DOHH2 (cell line): ENCODE measurements around the gene CFAP58.

Source experiments
- H3F3A ChIP-seq: fragments of 200-600 bp; sonication (generic), shearing (Covaris generic); 2 replicates; pipeline ENCODE4 v1.6.0; 2016; ENCODE audit warnings: antibody characterized with exemption, mild to moderate bottlenecking; ENCODE audit not compliant: control insufficient read depth, insufficient read depth
- H3K27ac ChIP-seq: fragments of 200-600 bp; sonication (generic); 2 replicates; pipeline ENCODE4 v1.5.1; 2014; ENCODE audit warnings: low read depth, mild to moderate bottlenecking, low read length, moderate library complexity
- H3K27me3 ChIP-seq: fragments of 200-600 bp; sonication (generic); 2 replicates; pipeline ENCODE4 v1.6.1; 2014; ENCODE audit warnings: mild to moderate bottlenecking, low read length, mixed read lengths; ENCODE audit not compliant: control insufficient read depth
- H3K36me3 ChIP-seq: fragments of 200-600 bp; sonication (generic); 2 replicates; pipeline ENCODE4 v1.6.1; 2014; ENCODE audit warnings: mild to moderate bottlenecking, low read length, moderate library complexity, mixed read lengths; ENCODE audit not compliant: control insufficient read depth
- H3K4me1 ChIP-seq: fragments of 200-600 bp; sonication (generic); 2 replicates; pipeline ENCODE4 v1.6.1; 2014; ENCODE audit warnings: mild to moderate bottlenecking, low read length, mixed read lengths; ENCODE audit not compliant: control insufficient read depth
- H3K4me2 ChIP-seq: fragments of 200-600 bp; sonication (generic); 2 replicates; pipeline ENCODE4 v1.6.0; 2014; ENCODE audit warnings: mild to moderate bottlenecking, low read length, moderate library complexity
- H3K4me3 ChIP-seq: fragments of 200-600 bp; sonication (generic); 2 replicates; pipeline ENCODE4 v1.5.1; 2014; ENCODE audit warnings: mild to moderate bottlenecking, low read length, mixed read lengths
- H3K79me2 ChIP-seq: fragments of 200-600 bp; sonication (generic); 2 replicates; pipeline ENCODE4 v1.6.1; 2014; ENCODE audit warnings: mild to moderate bottlenecking, low read length, mixed read lengths; ENCODE audit not compliant: control insufficient read depth
- H3K9me2 ChIP-seq: fragments of 200-600 bp; sonication (generic); replicated peaks from 2 replicates; pipeline ENCODE4 v1.6.1; 2014; ENCODE audit warnings: mild to moderate bottlenecking, low read length, mixed read lengths; ENCODE audit not compliant: control insufficient read depth
- H3K9me3 ChIP-seq: fragments of 200-600 bp; sonication (generic); 2 replicates; pipeline ENCODE4 v1.6.1; 2014; ENCODE audit warnings: antibody characterized with exemption, low read length, mixed read lengths; ENCODE audit not compliant: control insufficient read depth, insufficient read depth
- H4K20me1 ChIP-seq: fragments of 200-600 bp; sonication (generic); 2 replicates; pipeline ENCODE4 v1.6.0; 2014; ENCODE audit warnings: low read depth, mild to moderate bottlenecking, antibody characterized with exemption, low read length, moderate library complexity; ENCODE audit not compliant: control insufficient read depth, insufficient read depth
- CTCF ChIP-seq: fragments of 200-600 bp; sonication (generic); IDR thresholded peaks from one replicate; pipeline ENCODE4 v1.5.1; 2014; ENCODE audit warnings: antibody characterized with exemption, mild to moderate bottlenecking, low read depth, low read length; ENCODE audit not compliant: poor library complexity, severe bottlenecking
- EZH2phosphoT487 ChIP-seq: fragments of 200-600 bp; sonication (generic); IDR thresholded peaks from 2 replicates; pipeline ENCODE4 v1.6.1; 2017; ENCODE audit warnings: borderline replicate concordance, mild to moderate bottlenecking, antibody characterized with exemption, low read length, moderate library complexity, mixed read lengths

CFAP58 gene

GRCh38 chr10:104332243-104333031, 21.2 kb upstream of the CFAP58 start:
- H3K4me1 ChIP-seq, result peaks cover 64% of the 10 kb centered on the region
- H3F3A ChIP-seq, result peaks cover 6% of the 10 kb centered on the region; the same call in 1 of the 2 replicates
- TF ChIP-seq CTCF (no peak), EZH2phosphoT487 (no peak)
- H3K4me2 ChIP-seq, result no peak overlapping the region
- H3K9me2 ChIP-seq, result no peaks in the 10 kb centered on the region
- H3K27me3 ChIP-seq, result no peaks in the 10 kb centered on the region
- H3K36me3 ChIP-seq, result peaks cover 21% of the 10 kb centered on the region
- no peak overlapping the region for H3K4me3 ChIP-seq
- peaks cover 100% of the 10 kb centered on the region for H3K79me2 ChIP-seq
- H4K20me1 ChIP-seq, result peaks cover 53% of the 10 kb centered on the region
- H3K27ac ChIP-seq, result no peak overlapping the region
- no peaks in the 10 kb centered on the region for H3K9me3 ChIP-seq

GRCh38 chr10:104333032-104333727, 20.5 kb upstream of the CFAP58 start:
- H3K9me2 ChIP-seq, result no peaks in the 10 kb centered on the region
- TF ChIP-seq EZH2phosphoT487 (no peak), CTCF (no peak)
- H3K27me3 ChIP-seq, result no peaks in the 10 kb centered on the region
- peaks cover 24% of the 10 kb centered on the region for H3K36me3 ChIP-seq
- no peaks in the 10 kb centered on the region for H3K9me3 ChIP-seq
- peaks cover 47% of the 10 kb centered on the region for H4K20me1 ChIP-seq
- H3K27ac ChIP-seq, result no peak overlapping the region
- H3K4me2 ChIP-seq, result no peak overlapping the region
- H3K4me1 ChIP-seq, result peaks cover 62% of the 10 kb centered on the region
- peaks cover 100% of the 10 kb centered on the region for H3K79me2 ChIP-seq
- H3K4me3 ChIP-seq, result no peak overlapping the region
- H3F3A ChIP-seq, result peaks cover 6% of the 10 kb centered on the region; the same call in 1 of the 2 replicates

GRCh38 chr10:104333728-104334373, 19.8 kb upstream of the CFAP58 start:
- no peak for TF ChIP-seq CTCF
- no peak for TF ChIP-seq EZH2phosphoT487
- Histone ChIP-seq H3K4me1 (peaks cover 56% of the 10 kb centered on the region), H3K36me3 (peaks cover 24% of the 10 kb centered on the region), H3F3A (peaks cover 6% of the 10 kb centered on the region; the same call in 1 of the 2 replicates), H3K27ac (no peak overlapping the region), H3K27me3 (no peaks in the 10 kb centered on the region), H3K9me3 (no peaks in the 10 kb centered on the region), H3K79me2 (peaks cover 94% of the 10 kb centered on the region), H3K9me2 (no peaks in the 10 kb centered on the region), H3K4me3 (no peak overlapping the region), H4K20me1 (peaks cover 45% of the 10 kb centered on the region), H3K4me2 (no peak overlapping the region)
